Upper lobe of right lung (tissue), 1 donor: Measurements from ENCODE around the gene ACOT8. TPM values are rescaled to one million over a fixed set of nuclear protein-coding genes. Genes with fewer than 3 reads are reported as not detected.
"Not testable (repeated sequence)": the region's sequence is repeated elsewhere in the genome, so short reads cannot be mapped to it uniquely, and the experiment has no call there.

Source experiments
- ATAC-seq: fragments of 200-7000 bp; cut with Tn5 transposase; one replicate; pipeline ENCODE4 v1.9.1; 2020; ENCODE audit warnings: mild to moderate bottlenecking, moderate library complexity
- DNase-seq: peaks from one replicate; pipeline ENCODE4 v3.0.0-alpha.2; 2020
- H3K27ac ChIP-seq: fragments of 200-600 bp; one replicate; pipeline ENCODE4 v1.8.0; 2022
- H3K27me3 ChIP-seq: fragments of 200-600 bp; one replicate; pipeline ENCODE4 v1.8.0; 2022; ENCODE audit warnings: mild to moderate bottlenecking
- H3K36me3 ChIP-seq: fragments of 200-600 bp; one replicate; pipeline ENCODE4 v1.8.0; 2022
- H3K4me1 ChIP-seq: fragments of 200-600 bp; one replicate; pipeline ENCODE4 v1.8.0; 2022
- H3K4me3 ChIP-seq: fragments of 200-600 bp; one replicate; pipeline ENCODE4 v1.8.0; 2022; ENCODE audit warnings: mild to moderate bottlenecking
- H3K9me3 ChIP-seq: fragments of 200-600 bp; one replicate; pipeline ENCODE4 v1.8.0; 2022
- intact Hi-C: fragments of 100-400 bp; cut with DNase I; formaldehyde crosslinking; loops from one replicate; pipeline ENCODE4 v1.11.0; 2022
- long read RNA-seq: library from polyadenylated mRNA; unstranded; transcript quantifications from one replicate; pipeline ENCODE4 v2.0.0, GENCODE V29; 2021
- total RNA-seq: library from RNA; stranded (reverse); fragmentation: NEBNext Ultra II Directional; extraction: Animal tissue kit (Norgen Biotek cat#: 25700); gene quantifications from one replicate; pipeline ENCODE4 v1.2.1, GENCODE V29; 2021
- TF ChIP-seq, protein P1 (sequence below): fragments of 200-600 bp; IDR thresholded peaks from one replicate; pipeline ENCODE4 v1.8.0; 2022; ENCODE audit warnings: antibody characterized with exemption
- donor health status: DM: no; HTN: yes; CAD: no; lungs with severe emphysema.

The ACOT8 gene
- total RNA-seq = 23.5 TPM
- long read RNA-seq, transcript ACOT8-201 (6 exons, 1,168 nt) = major isoform, 17 of 28 reads
- long read RNA-seq, partial matches to known transcripts = 3 of 28 reads
- long read RNA-seq, other reads (novel, unspliced or antisense) = 5 of 28 reads

GRCh38 chr20:45857114-45857881 is at the start of gene ACOT8, which contains the start of gene ZSWIM3:
Gene ACOT8, minus strand, starts transcription at chr20:45857392. Its CDS starts 77 bp downstream, at chr20:45857315.
Gene ZSWIM3, plus strand, starts transcription at chr20:45857614. Its CDS starts 212 bp downstream, at chr20:45857826.
- DNase-seq (peak; percentile 88), ATAC-seq (peak; percentile 99)
- peak within 1 kb of the TSS; percentile 92 for H3K27ac ChIP-seq
- intact Hi-C loops = no loop called here
- TF ChIP-seq, protein P1, sequence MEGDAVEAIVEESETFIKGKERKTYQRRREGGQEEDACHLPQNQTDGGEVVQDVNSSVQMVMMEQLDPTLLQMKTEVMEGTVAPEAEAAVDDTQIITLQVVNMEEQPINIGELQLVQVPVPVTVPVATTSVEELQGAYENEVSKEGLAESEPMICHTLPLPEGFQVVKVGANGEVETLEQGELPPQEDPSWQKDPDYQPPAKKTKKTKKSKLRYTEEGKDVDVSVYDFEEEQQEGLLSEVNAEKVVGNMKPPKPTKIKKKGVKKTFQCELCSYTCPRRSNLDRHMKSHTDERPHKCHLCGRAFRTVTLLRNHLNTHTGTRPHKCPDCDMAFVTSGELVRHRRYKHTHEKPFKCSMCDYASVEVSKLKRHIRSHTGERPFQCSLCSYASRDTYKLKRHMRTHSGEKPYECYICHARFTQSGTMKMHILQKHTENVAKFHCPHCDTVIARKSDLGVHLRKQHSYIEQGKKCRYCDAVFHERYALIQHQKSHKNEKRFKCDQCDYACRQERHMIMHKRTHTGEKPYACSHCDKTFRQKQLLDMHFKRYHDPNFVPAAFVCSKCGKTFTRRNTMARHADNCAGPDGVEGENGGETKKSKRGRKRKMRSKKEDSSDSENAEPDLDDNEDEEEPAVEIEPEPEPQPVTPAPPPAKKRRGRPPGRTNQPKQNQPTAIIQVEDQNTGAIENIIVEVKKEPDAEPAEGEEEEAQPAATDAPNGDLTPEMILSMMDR = no peak
- H3K4me1 ChIP-seq = peaks cover 21% of the 10 kb centered on the region
- H3K9me3 ChIP-seq = no peaks in the 10 kb centered on the region
- H3K27me3 ChIP-seq = no peaks in the 10 kb centered on the region
- peaks cover 16% of the 10 kb centered on the region for H3K36me3 ChIP-seq
- H3K4me3 ChIP-seq = peak within 1 kb of the TSS; percentile 99

DNA sequence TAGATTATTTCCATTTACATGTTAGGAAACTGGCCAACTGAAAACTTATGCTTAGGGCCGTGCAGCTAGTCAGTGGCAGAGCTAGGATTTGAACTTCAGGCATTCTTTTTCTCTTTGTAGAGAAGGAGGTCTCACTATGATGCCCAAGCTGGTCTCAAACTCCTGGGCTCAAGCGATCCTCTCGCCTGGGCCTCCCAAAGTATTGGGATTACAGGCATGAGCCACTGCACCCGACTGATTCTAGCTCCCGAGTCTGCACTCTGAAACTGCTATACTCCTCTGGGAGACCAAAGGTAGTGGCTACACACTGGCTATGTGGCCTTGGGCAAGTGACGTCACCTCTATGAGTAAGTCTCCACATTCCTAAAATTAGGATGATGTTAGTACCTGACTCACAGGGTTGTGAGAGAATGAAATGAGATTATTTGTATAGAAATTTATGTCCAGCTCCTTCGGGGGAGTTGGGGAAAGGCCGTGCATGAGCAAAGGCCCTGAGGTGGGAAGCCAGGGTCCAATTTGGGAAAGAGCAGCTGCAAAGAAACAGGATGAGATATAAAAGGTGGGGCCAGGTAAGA is 48.4 kb upstream of the ACOT8 start:
- Histone ChIP-seq H3K36me3 (peaks cover 6% of the 10 kb centered on the region), H3K4me1 (no peaks in the 10 kb centered on the region), H3K9me3 (no peaks in the 10 kb centered on the region), H3K27me3 (no peaks in the 10 kb centered on the region), H3K27ac (no peak overlapping the region), H3K4me3 (no peak overlapping the region)
- DNase-seq = no peak
- intact Hi-C loops = no loop called here
- ATAC-seq = no peak
- TF ChIP-seq, protein P1 = no peak

DNA sequence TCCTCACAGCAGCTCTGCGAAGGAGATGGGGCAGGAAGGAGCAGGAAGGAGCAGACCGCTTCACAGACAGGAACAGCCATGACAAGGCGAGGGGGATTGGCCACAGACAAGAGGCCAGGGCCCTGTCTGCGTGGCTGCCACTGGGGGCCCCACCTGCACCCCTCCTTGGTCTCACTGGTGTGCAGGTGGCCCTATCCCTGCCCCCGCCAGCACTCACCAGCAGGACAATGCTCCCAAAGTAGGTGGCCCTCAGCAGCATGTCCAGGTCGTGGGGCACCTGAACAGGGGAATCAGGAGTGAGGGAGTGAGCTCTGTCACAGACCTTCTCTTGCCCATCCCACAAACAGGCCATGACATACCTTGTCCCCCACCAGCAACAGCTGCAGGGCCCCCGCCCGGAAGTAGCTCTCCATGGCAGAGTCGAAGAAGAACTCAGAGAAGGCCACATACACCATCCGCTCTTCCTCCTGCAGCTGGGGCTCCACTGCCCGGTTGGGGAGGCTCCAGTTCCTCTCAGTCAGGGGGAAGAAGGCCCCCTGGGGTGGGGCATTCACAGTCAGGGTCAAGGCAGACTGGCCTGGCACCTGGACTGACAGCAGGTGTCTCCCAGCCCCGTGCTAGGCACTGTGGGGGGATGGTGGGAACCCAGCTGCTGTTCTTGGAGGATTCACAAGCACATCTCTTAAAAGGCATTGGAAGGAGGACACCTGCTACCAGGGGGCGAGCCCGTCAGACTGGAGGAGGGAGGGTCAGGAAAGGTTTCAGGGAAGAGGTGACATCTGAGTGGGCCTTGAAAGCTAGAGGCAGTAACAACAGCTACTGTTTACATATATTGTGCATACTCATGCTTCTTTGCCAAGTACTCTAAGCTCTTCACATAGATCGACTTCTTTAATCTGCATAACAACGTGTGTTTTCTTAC is 47.7 kb upstream of the ACOT8 start:
- TF ChIP-seq, protein P1 = no peak
- H3K27ac ChIP-seq = no peak overlapping the region
- ATAC-seq (peak; percentile 5), DNase-seq (no peak)
- no peak overlapping the region for H3K4me3 ChIP-seq
- no peaks in the 10 kb centered on the region for H3K4me1 ChIP-seq
- H3K9me3 ChIP-seq = no peaks in the 10 kb centered on the region
- no peaks in the 10 kb centered on the region for H3K27me3 ChIP-seq
- H3K36me3 ChIP-seq = peaks cover 12% of the 10 kb centered on the region
- intact Hi-C loops = no loop called here

- Histone ChIP-seq H3K27ac (no peak overlapping the region), H3K27me3 (no peaks in the 10 kb centered on the region), H3K9me3 (no peaks in the 10 kb centered on the region), H3K4me1 (no peaks in the 10 kb centered on the region), H3K36me3 (peaks cover 32% of the 10 kb centered on the region), H3K4me3 (no peak overlapping the region)
- intact Hi-C loops = no loop called here
- TF ChIP-seq, protein P1 = no peak
- ATAC-seq = no peak
- no peak for DNase-seq
These were observed 45.1 kb upstream of the ACOT8 start for GRCh38 chr20:45902199-45902701.

DNA sequence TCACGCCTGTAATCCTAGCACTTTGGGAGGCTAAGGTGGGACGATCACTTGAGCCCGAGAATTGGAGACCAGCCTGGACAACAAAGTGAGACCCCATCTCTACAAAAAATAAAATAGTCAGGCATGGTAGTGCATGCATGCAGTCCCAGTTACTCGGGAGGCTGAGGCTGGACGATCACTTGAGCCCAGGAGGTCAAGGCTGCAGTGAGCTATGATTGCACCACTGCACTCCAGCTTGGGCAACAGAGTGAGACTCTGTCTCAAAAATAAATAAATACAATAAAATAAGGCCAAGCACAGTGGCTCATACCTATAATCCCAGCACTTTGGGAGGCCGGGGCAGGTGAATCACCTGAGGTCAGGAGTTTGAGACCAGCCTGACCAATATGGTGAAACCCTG is 44.1 kb upstream of the ACOT8 start:
- DNase-seq, H3K27me3 ChIP-seq, H3K4me1 ChIP-seq, H3K27ac ChIP-seq, H3K9me3 ChIP-seq, ATAC-seq, H3K4me3 ChIP-seq, intact Hi-C loops: not testable (repeated sequence)
- H3K36me3 ChIP-seq = peaks cover 40% of the 10 kb centered on the region
